Neural progenitor cell (in vitro differentiated cells): Measurements from ENCODE around the gene KATNA1. TPM values are rescaled to one million over a fixed set of nuclear protein-coding genes. Genes with fewer than 3 reads are reported as not detected.

Source experiments
- DNase-seq: peaks from one replicate; pipeline ENCODE4 v3.0.0-alpha.2; 2016; ENCODE audit warnings: low spot score
- H2AFZ ChIP-seq: fragments of 200-600 bp; sonication (generic); replicated peaks from 2 replicates; pipeline ENCODE4 v1.6.1; 2016; ENCODE audit warnings: antibody characterized with exemption
- H3F3A ChIP-seq: fragments of 200-600 bp; sonication (generic); 2 replicates; pipeline ENCODE4 v1.6.1; 2016; ENCODE audit warnings: antibody characterized with exemption, low read depth
- H3K27ac ChIP-seq: fragments of 200-600 bp; sonication (generic); 2 replicates; pipeline ENCODE4 v1.5.1; 2016; ENCODE audit warnings: mild to moderate bottlenecking
- H3K27me3 ChIP-seq: fragments of 200-600 bp; sonication (generic); 2 replicates; pipeline ENCODE4 v1.6.1; 2016; ENCODE audit warnings: mild to moderate bottlenecking, moderate library complexity
- H3K36me3 ChIP-seq: fragments of 200-600 bp; sonication (generic); 2 replicates; pipeline ENCODE4 v1.5.1; 2016
- H3K4me1 ChIP-seq: fragments of 200-600 bp; sonication (generic); 2 replicates; pipeline ENCODE4 v1.6.1; 2016; ENCODE audit warnings: mixed run types
- H3K4me2 ChIP-seq: fragments of 200-600 bp; sonication (generic); 2 replicates; pipeline ENCODE4 v1.6.1; 2016
- H3K4me3 ChIP-seq: fragments of 200-600 bp; sonication (generic); 2 replicates; pipeline ENCODE4 v1.5.1; 2016
- H3K79me2 ChIP-seq: fragments of 200-600 bp; sonication (generic); 2 replicates; pipeline ENCODE4 v1.6.1; 2016; ENCODE audit warnings: low read depth
- H3K9ac ChIP-seq: fragments of 200-600 bp; sonication (generic); 2 replicates; pipeline ENCODE4 v1.6.1; 2016
- H3K9me3 ChIP-seq: fragments of 200-600 bp; sonication (generic); 2 replicates; pipeline ENCODE4 v1.5.1; 2016; ENCODE audit warnings: low read depth
- H4K20me1 ChIP-seq: fragments of 200-600 bp; sonication (generic); 2 replicates; pipeline ENCODE4 v1.6.1; 2016; ENCODE audit warnings: low read depth
- H3K27ac Mint-ChIP-seq: 3 replicates; pipeline ENCODE4 v1.8.0; 2021; ENCODE audit warnings: mixed read lengths
- H3K27me3 Mint-ChIP-seq: 2 replicates; pipeline ENCODE4 v1.8.0; 2022; ENCODE audit warnings: low read depth, mild to moderate bottlenecking, inconsistent platforms, moderate library complexity, mixed read lengths; ENCODE audit not compliant: insufficient read depth
- H3K36me3 Mint-ChIP-seq: 3 replicates; pipeline ENCODE4 v1.8.0; 2021; ENCODE audit warnings: mixed read lengths
- H3K4me1 Mint-ChIP-seq: 3 replicates; pipeline ENCODE4 v1.8.0; 2021; ENCODE audit warnings: mixed read lengths
- H3K4me3 Mint-ChIP-seq: 3 replicates; pipeline ENCODE4 v1.8.0; 2021; ENCODE audit warnings: mild to moderate bottlenecking, moderate library complexity, mixed read lengths
- H3K9me3 Mint-ChIP-seq: 3 replicates; pipeline ENCODE4 v1.8.0; 2020; ENCODE audit warnings: mixed read lengths
- CTCF ChIP-seq: fragments of 200-600 bp; sonication (generic); IDR thresholded peaks from 2 replicates; pipeline ENCODE4 v1.5.1; 2017; ENCODE audit warnings: antibody characterized with exemption, mild to moderate bottlenecking
- EZH2 ChIP-seq: fragments of 200-600 bp; sonication (generic); IDR thresholded peaks from 2 replicates; pipeline ENCODE4 v1.6.1; 2017; ENCODE audit warnings: antibody characterized with exemption, mild to moderate bottlenecking, moderate library complexity
- EZH2phosphoT487 ChIP-seq: fragments of 200-600 bp; sonication (generic); IDR thresholded peaks from 2 replicates; pipeline ENCODE4 v1.6.1; 2017; ENCODE audit warnings: antibody characterized with exemption
- total RNA-seq: library from RNA; depleted of rRNA; stranded (reverse); fragments of >200 nt; gene quantifications from 2 replicates; pipeline ENCODE4 v1.2.3, GENCODE V29; 2015; ENCODE audit warnings: low replicate concordance

The KATNA1 gene
- total RNA-seq, 1 donor from 2014 or later = 18.9 TPM

- Mint-ChIP-seq H3K27me3 (no peaks in the 10 kb centered on the region), H3K4me3 (no peak overlapping the region)
- TF ChIP-seq CTCF = no peak
- TF ChIP-seq EZH2phosphoT487 = no peak
- no peak for TF ChIP-seq EZH2
These were observed 48.0 kb downstream of the KATNA1 start for GRCh38 chr6:149600508-149600907.

GRCh38 chr6:149593408-149593807 is 55.1 kb downstream of the KATNA1 start:
- no peaks in the 10 kb centered on the region for H3K27me3 Mint-ChIP-seq
- H3K4me3 Mint-ChIP-seq = no peak overlapping the region
- H3K27ac ChIP-seq = no peak overlapping the region

More at GRCh38 chr6:149600508-149600907, 48.0 kb downstream of the KATNA1 start:
- no peaks in the 10 kb centered on the region for H4K20me1 ChIP-seq
- no peaks in the 10 kb centered on the region for H3K79me2 ChIP-seq
- H3K4me2 ChIP-seq = no peak overlapping the region
- H3K4me1 Mint-ChIP-seq = no peaks in the 10 kb centered on the region
- DNase-seq = no peak
- H3K36me3 ChIP-seq = peaks cover 7% of the 10 kb centered on the region
- H3K27ac ChIP-seq = no peak overlapping the region
- H3K27ac Mint-ChIP-seq = no peak overlapping the region
- no peaks in the 10 kb centered on the region for H3K27me3 ChIP-seq
- no peak overlapping the region for H3K4me3 ChIP-seq
- H3K9ac ChIP-seq = no peak overlapping the region
- peaks cover under 1% of the 10 kb centered on the region for H3K4me1 ChIP-seq
- peaks cover 15% of the 10 kb centered on the region for H3K36me3 Mint-ChIP-seq
- no peak overlapping the region for H2AFZ ChIP-seq
- H3K9me3 ChIP-seq = no peaks in the 10 kb centered on the region
- no peaks in the 10 kb centered on the region for H3K9me3 Mint-ChIP-seq
- peaks cover 12% of the 10 kb centered on the region for H3F3A ChIP-seq

GRCh38 chr6:149592983-149593382 is 55.5 kb downstream of the KATNA1 start:
- H3K9me3 ChIP-seq = no peaks in the 10 kb centered on the region
- H3K79me2 ChIP-seq = no peaks in the 10 kb centered on the region
- H3F3A ChIP-seq = peaks cover 13% of the 10 kb centered on the region
- no peaks in the 10 kb centered on the region for H3K4me1 Mint-ChIP-seq
- no peak overlapping the region for H3K4me3 Mint-ChIP-seq
- H4K20me1 ChIP-seq = no peaks in the 10 kb centered on the region
- no peaks in the 10 kb centered on the region for H3K9me3 Mint-ChIP-seq
- DNase-seq = no peak
- no peak overlapping the region for H2AFZ ChIP-seq
- H3K36me3 Mint-ChIP-seq = peaks cover 18% of the 10 kb centered on the region
- H3K27me3 ChIP-seq = no peaks in the 10 kb centered on the region
- TF ChIP-seq EZH2 (no peak), EZH2phosphoT487 (no peak), CTCF (no peak)
- H3K27ac Mint-ChIP-seq = no peak overlapping the region
- H3K4me3 ChIP-seq = no peak overlapping the region
- H3K4me1 ChIP-seq = peaks cover 11% of the 10 kb centered on the region
- H3K9ac ChIP-seq = no peak overlapping the region
- H3K27me3 Mint-ChIP-seq = no peaks in the 10 kb centered on the region
- H3K4me2 ChIP-seq = no peak overlapping the region
- no peak overlapping the region for H3K27ac ChIP-seq
- H3K36me3 ChIP-seq = peaks cover 7% of the 10 kb centered on the region

More at GRCh38 chr6:149593408-149593807, 55.1 kb downstream of the KATNA1 start:
- no peaks in the 10 kb centered on the region for H4K20me1 ChIP-seq
- Mint-ChIP-seq H3K4me1 (no peaks in the 10 kb centered on the region), H3K27ac (no peak overlapping the region), H3K36me3 (peaks cover 17% of the 10 kb centered on the region), H3K9me3 (no peaks in the 10 kb centered on the region)
- H3K4me3 ChIP-seq = no peak overlapping the region
- no peaks in the 10 kb centered on the region for H3K79me2 ChIP-seq
- no peaks in the 10 kb centered on the region for H3K9me3 ChIP-seq
- H3F3A ChIP-seq = peaks cover 13% of the 10 kb centered on the region
- H2AFZ ChIP-seq = no peak overlapping the region
- H3K4me2 ChIP-seq = no peak overlapping the region
- peaks cover 6% of the 10 kb centered on the region for H3K36me3 ChIP-seq
- no peak for DNase-seq
- H3K9ac ChIP-seq = no peak overlapping the region
- peaks cover 11% of the 10 kb centered on the region for H3K4me1 ChIP-seq
- TF ChIP-seq CTCF (no peak), EZH2 (no peak), EZH2phosphoT487 (no peak)
- H3K27me3 ChIP-seq = no peaks in the 10 kb centered on the region
